Heart left ventricle (tissue), 16 donors: ENCODE measurements around the gene GYG2. TPM values are rescaled to one million over a fixed set of nuclear protein-coding genes. Genes with fewer than 3 reads are reported as not detected.
A peak's percentile ranks its signal among the peaks of the same experiment; 100 is the strongest.

Source experiments
- ATAC-seq, 4 donors: fragments of 200-7000 bp; cut with Tn5 transposase; one replicate each; pipeline ENCODE4 v1.9.1; 2020 to 2022; ENCODE audit warnings: moderate library complexity in 4 of 4, mild to moderate bottlenecking in 3 of 4, moderate number of reproducible peaks in 1 of 4
- DNase-seq, 5 donors: peaks; one replicate each; pipeline ENCODE4 v3.0.0-alpha.2; 2020
- H3K27ac ChIP-seq, 12 donors: fragments of 200-600 bp; sonication (generic) in 4 of 12; one replicate each; pipeline versions ENCODE4 v1.5.0 to v1.8.0; 2016 to 2022; ENCODE audit warnings: mild to moderate bottlenecking in 2 of 12
- H3K27me3 ChIP-seq, 9 donors: fragments of 200-600 bp; sonication (generic) in 2 of 9; one replicate each; pipeline versions ENCODE4 v1.5.1 to v1.8.0; 2016 to 2022; ENCODE audit warnings: mild to moderate bottlenecking in 3 of 9
- H3K36me3 ChIP-seq, 9 donors: fragments of 200-600 bp; sonication (generic) in 2 of 9; one replicate each; pipeline versions ENCODE4 v1.5.0 to v1.8.0; 2018 to 2022; ENCODE audit warnings: mild to moderate bottlenecking in 2 of 9
- H3K4me1 ChIP-seq, 12 donors: fragments of 200-600 bp; sonication (generic) in 4 of 12; one replicate each; pipeline versions ENCODE4 v1.5.0 to v1.8.0; 2016 to 2022; ENCODE audit warnings: mild to moderate bottlenecking in 3 of 12
- H3K4me3 ChIP-seq, 12 donors: fragments of 200-600 bp; sonication (generic) in 4 of 12; one replicate each; pipeline versions ENCODE4 v1.5.0 to v1.8.0; 2017 to 2022; ENCODE audit warnings: mild to moderate bottlenecking in 9 of 12, moderate library complexity in 4 of 12
- H3K9me3 ChIP-seq, 12 donors: fragments of 200-600 bp; sonication (generic) in 4 of 12; one replicate each; pipeline versions ENCODE4 v1.5.0 to v1.8.0; 2016 to 2022; ENCODE audit warnings: mild to moderate bottlenecking in 1 of 12
- CTCF ChIP-seq, 12 donors: fragments of 200-600 bp; sonication (generic) in 4 of 12; IDR thresholded peaks; one replicate each; pipeline versions ENCODE4 v1.5.0 to v1.8.0; 2018 to 2022; ENCODE audit warnings: antibody characterized with exemption in 12 of 12, mild to moderate bottlenecking in 5 of 12
- POLR2A ChIP-seq, 2 donors: fragments of 450-650 bp; IDR thresholded peaks; one replicate each; pipeline ENCODE4 v1.6.1; 2017; ENCODE audit warnings: antibody characterized with exemption in 2 of 2, mild to moderate bottlenecking in 2 of 2, moderate library complexity in 2 of 2
- WGBS, 4 donors: extraction: QIAGEN DNeasy Blood & Tissue Kit in 2 of 4; methylation state at CpG; one replicate each; pipeline versions ENCODE4 v1.1.5 to v1.1.7; 2013 to 2018; 5-methylcytosine and 5-hydroxymethylcytosine counted together
- intact Hi-C, 10 donors: fragments of 100-400 bp; cut with DNase I; formaldehyde crosslinking; loops; one replicate each; pipeline versions ENCODE4 v1.11.1 to v1.14.2; 2022
- polyA plus RNA-seq, 2 donors: library from polyadenylated mRNA; stranded (reverse); fragments of 200-250 nt; gene quantifications; one replicate each; pipeline ENCODE4 v1.2.3, GENCODE V29; 2013
- total RNA-seq, 9 donors: library from RNA; depleted of rRNA in 2 of 9; stranded (reverse); fragments of >200 nt in 2 of 9; fragmentation: NEBNext Ultra II Directional in 3 of 9; extraction: Animal tissue kit (Norgen Biotek cat#: 25700) in 3 of 9; gene quantifications; one replicate each; pipeline versions ENCODE4 v1.1.0 to v1.2.4, GENCODE V29; 2016 to 2023
- donor health status: ischemic (EF 13 %, LVEDD 7.1; RV severe dilation, severe dysfunction).
- donor health status: healthy with polysubstance abuse.
- donor health status: DM: no; HTN: yes; CAD: no.
- donor health status: DM: no; HTN: no; CAD: no.
- donor health status: ischemic (EF 25% LVEDD 6.9; RV normal size, moderate dysfunction).
- donor health status: ischemic (EF 25% LVEDD 5.7; RV mildly dilated, moderate dysfunction).
- donor health status: healthy.
- donor health status: DM: yes; HTN: yes; CAD: no.
- donor health status: ischemic (EF 35%, LVEDD 5.7; RV mildly dilated, moderate dysfunction).
- donor health status: nonischemic (EF 11% LVEDD 7.7; RV severe dilation, severe dysfunction).
- donor health status: DM: yes; HTN: yes; CAD: no.
- donor health status: PGD.
- donor health status: ischemic (EF 29% LVEDD 5.4; RV normal size, mild dysfunction).
- donor health status: nonischemic (EF 23%, LVEDD 6.1; RV moderate dilation, normal function).

GYG2 gene
- total and polyA plus RNA-seq, 11 donors = 0.38 to 13.2 (median 1.00) TPM

GRCh38 chrX:2819345-2820135 lies 9.2 kb upstream of the GYG2 start:
- H3K4me1 ChIP-seq = no peaks in the 10 kb centered on the region
- H3K36me3 ChIP-seq = no peaks in the 10 kb centered on the region
- DNase-seq (no peak), ATAC-seq (no peak)
- H3K27ac ChIP-seq = no peak overlapping the region
- no peak overlapping the region for H3K4me3 ChIP-seq
- intact Hi-C loops = loop anchor here in 4 of 10 donors (5.0 to 10.0 kb wide), 5 partner anchors 115 to 1365 kb away; partner anchors contain the start of gene ASMTL (in 1 of the 4)
- no peaks in the 10 kb centered on the region for H3K9me3 ChIP-seq
- peaks cover 0 to 6% (median 0%) of the 10 kb centered on the region in 9 donors for H3K27me3 ChIP-seq
- TF ChIP-seq POLR2A (IDR thresholded peaks at IDR 0.05) = no peak
- TF ChIP-seq CTCF (IDR thresholded peaks at IDR 0.05) = peak; percentile 13 to 54 (median 40)
- WGBS, 4 donors = 36 to 56% (median 50%) methylated on average over 9 of the region's 9 CpGs

- no peak for DNase-seq
- H3K36me3 ChIP-seq = no peaks in the 10 kb centered on the region
- H3K4me3 ChIP-seq = no peak overlapping the region
- intact Hi-C loops = loop anchor here in 1 of 10 donors (5.0 kb wide), 1 partner anchor 173 kb away; no protein-coding TSS in a partner anchor
- no peaks in the 10 kb centered on the region for H3K4me1 ChIP-seq
- no peak for ATAC-seq
- WGBS, 4 donors = 38 to 57% (median 47%) methylated on average over 8 of the region's 8 CpGs
- no peak overlapping the region for H3K27ac ChIP-seq
- H3K9me3 ChIP-seq = no peaks in the 10 kb centered on the region
- TF ChIP-seq POLR2A (IDR thresholded peaks at IDR 0.05) (no peak), CTCF (IDR thresholded peaks at IDR 0.05) (no peak)
- peaks cover 0 to 6% (median 0%) of the 10 kb centered on the region in 9 donors for H3K27me3 ChIP-seq
These were observed 8.5 kb upstream of the GYG2 start for GRCh38 chrX:2820136-2820771.

GRCh38 chrX:2823795-2824386 lies 4.8 kb upstream of the GYG2 start:
- intact Hi-C loops = loop anchor here in 1 of 10 donors (5.0 kb wide), 1 partner anchor 177 kb away; no protein-coding TSS in a partner anchor
- no peaks in the 10 kb centered on the region for H3K36me3 ChIP-seq
- no peak overlapping the region for H3K27ac ChIP-seq
- no peaks in the 10 kb centered on the region for H3K9me3 ChIP-seq
- no peak overlapping the region for H3K4me3 ChIP-seq
- DNase-seq (no peak), ATAC-seq (no peak)
- no peak for TF ChIP-seq POLR2A (IDR thresholded peaks at IDR 0.05)
- TF ChIP-seq CTCF (IDR thresholded peaks at IDR 0.05) = no peak
- 52 to 60% (median 55%) methylated on average over 13 of the region's 13 CpGs for WGBS, 4 donors
- H3K4me1 ChIP-seq = peaks cover 0 to 6% (median 0%) of the 10 kb centered on the region in 12 donors
- peaks cover 0 to 18% (median 0%) of the 10 kb centered on the region in 9 donors for H3K27me3 ChIP-seq

- TF ChIP-seq CTCF (IDR thresholded peaks at IDR 0.05) (no peak), POLR2A (IDR thresholded peaks at IDR 0.05) (no peak)
- H3K36me3 ChIP-seq = no peaks in the 10 kb centered on the region
- peaks cover 0 to 23% (median 0%) of the 10 kb centered on the region in 9 donors for H3K27me3 ChIP-seq
- H3K9me3 ChIP-seq = no peaks in the 10 kb centered on the region
- H3K27ac ChIP-seq = no peak overlapping the region
- no peak for DNase-seq
- no peak for ATAC-seq
- intact Hi-C loops = loop anchor here in 1 of 10 donors (5.0 kb wide), 1 partner anchor 178 kb away; no protein-coding TSS in a partner anchor
- H3K4me1 ChIP-seq = peaks cover 0 to 16% (median 0%) of the 10 kb centered on the region in 12 donors
- no peak overlapping the region for H3K4me3 ChIP-seq
These were observed 3.8 kb upstream of the GYG2 start for GRCh38 chrX:2824886-2825285.
